ENCODE results near the gene GNAO1.

Gene GNAO1

DNA sequence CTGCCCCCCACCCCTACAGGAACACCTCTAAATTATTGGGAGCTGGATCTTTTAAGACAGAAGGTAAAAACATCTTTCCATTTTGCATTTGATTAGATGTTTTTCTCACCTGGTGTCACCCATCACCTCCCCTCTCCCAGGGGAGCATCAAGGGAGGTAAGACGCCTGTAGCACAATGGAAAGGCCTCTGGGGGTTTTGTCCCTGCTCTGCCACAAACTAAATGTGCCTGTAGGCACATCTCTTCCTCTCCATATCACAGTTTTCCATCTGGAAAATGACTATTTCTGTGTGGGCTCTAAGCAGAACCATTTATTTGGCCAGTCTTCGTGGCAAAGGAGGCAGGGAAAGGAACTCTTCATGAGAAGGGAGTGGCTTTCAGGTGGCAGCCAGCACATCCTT lies 76.6 kb downstream of the GNAO1 start:
- DNase-seq: no peak

DNA sequence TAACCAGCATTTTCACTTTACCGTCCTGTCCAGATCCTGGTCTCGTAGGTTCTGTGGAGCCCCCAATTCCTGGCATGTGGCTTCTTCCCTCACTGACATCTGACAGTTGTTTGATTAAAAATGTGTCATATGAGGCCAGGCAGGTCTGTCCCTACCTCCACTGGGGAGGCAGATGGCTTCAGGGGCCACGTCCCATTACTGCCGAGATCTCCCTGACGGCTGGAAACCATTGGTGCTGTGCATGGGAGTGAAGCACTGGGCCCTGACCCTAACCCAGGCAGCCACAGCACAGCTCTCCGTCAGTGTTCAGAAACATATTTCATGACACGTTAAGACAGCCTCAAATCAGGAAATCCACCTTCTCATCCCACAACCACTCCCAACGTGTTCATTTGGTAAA lies 77.5 kb downstream of the GNAO1 start:
- no peak for DNase-seq

DNA sequence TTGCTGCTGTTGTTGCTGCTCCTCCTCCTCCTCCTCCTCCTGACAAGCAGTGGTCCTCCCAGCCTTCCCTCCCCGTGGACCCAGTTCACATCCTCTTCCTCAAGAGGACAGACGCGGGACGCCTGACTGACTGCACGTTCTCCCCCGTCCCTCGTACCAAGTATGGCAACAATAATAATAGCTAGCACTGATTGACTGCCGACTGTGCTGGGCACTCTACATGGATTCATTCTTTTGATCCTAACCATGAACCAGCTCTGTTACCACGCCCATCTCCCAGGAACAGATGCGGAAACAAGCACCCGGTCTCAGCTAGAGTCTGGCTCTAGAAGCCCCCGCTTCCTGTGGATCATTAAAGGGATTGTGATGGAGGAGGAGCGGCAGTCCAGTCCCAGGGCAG lies 78.0 kb downstream of the GNAO1 start:
- no peak for DNase-seq

DNA sequence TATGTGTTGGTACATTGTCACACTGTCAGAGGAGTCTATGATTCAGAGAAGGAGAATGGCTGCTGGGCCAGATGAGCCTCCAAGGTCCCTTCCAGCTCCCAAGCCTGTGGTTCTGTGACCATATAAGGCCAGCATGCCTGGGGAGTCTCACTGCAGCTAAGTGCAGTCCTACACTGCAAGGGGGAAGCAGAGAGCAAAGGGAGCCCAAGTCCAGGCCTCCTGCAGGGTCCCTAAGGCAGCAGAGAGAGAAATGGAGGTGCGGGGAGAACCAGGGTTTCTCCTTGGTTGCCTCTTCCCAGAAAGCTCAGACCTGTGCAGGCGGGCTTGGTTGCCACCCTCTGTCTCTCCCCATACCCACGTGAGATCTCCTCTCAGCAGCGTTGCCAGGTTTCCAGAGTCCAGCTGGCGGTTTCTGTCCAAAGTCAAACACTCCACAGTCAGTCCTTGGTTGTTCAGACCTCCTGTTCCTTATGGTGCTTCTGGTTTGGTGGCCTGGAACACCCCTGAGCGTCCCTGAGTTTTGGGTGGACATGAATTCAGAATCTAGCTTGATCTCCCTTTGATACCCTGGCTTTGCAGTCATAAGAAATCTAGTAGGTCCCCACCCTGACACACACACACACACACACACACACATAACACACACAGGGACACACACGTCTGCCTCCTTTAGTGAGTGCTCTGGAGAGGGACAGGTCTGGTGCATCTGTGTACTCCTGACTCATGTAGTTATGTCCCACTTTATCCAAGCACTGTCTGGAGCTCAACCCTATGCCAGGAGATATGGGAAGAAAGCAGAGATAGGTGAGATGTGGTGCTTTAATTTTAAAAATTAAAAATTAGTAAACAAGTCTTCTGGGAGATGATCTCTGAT lies 78.8 kb downstream of the GNAO1 start:
- no peak for DNase-seq

DNA sequence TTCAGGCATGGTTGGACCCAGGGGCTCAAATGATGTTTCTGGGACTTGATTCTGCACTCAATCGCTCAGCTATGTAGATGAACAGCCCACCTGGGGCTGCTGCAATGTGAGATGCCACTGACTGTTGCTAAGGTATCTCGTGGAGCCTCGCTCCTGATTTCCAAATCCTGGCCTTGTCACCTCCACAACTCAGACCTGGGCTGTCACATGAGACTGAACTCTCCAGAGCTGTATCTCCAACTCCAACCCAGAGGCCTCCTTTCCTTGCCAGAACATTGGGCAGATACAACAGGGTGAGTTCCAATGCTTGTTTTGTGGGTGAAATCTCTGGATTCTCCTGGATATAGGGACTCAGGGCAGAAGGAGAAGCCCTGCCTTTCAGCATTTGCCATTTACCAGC lies 79.5 kb downstream of the GNAO1 start:
- no peak for DNase-seq

DNA sequence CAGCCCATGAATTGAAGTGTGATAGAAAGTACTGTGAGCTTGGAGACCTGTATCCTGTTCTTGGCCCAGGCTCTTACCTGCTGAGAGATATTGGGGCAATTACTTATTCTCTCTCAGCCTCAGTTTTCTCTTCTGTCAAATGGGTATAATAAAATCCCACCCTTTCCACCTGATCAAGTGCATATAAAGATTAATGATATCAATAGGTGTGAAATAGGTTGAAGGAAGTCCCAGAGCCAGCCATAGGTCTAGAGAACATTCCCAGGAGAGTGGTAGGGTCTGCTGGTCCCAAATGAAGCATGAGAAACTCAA lies 81.2 kb downstream of the GNAO1 start:
- no peak for DNase-seq

DNA sequence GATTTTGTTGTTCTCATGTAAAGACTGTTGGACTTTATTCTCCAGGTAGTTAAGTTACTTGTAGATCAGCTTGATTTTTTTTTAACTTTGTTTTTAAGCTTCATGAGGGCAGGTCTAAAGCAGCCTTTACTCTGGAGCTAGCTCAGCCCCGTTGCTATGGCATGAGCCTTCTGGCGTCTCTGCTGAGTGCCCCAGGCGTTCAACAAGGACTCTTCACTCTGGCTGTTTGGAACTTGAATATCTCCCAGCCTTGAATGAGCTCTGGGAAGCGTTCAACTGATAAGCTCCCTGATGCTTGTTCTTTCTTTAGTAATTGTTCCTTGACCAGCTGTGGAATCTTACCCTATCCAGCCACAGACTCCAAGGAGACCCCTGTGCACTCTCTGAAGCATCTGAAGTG lies 82.3 kb downstream of the GNAO1 start:
- DNase-seq: no peak

DNA sequence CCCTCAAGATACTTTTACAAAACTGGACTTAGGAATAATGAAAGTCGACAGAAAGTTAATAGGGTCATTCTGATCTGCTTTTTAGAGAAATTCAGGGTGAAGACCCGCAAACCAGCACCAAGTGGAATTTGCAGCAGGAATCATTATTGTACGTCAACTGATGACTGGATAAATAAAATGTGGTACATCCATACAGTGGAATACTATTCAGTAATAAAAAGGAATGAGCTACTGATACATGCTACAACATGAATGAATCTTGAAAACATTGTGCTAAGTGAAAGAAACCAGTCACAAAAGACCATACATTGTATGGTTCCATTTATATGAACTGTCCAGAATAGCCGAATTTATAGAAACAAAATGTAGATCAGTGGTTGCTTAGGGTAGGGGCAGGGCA lies 83.1 kb downstream of the GNAO1 start:
- DNase-seq: no peak

DNA sequence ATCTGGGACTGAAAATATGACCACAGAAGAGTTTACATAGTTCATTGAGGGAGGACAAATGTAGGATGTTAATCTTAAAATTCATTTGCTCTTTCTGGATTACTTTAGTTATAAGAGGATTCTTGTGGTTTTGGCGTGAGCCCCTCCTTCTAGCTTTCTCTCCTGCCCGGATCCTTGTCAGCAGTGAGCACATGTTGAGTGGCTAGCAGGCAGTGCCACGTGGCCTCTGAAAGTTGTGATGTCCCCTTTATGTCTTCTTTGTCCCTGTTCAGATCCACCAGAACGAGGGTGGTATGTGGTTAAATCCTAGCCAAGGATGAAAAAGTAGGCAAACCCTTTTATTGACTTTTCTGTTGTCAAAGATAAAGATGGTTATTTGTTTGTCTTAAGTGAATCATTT lies 83.8 kb downstream of the GNAO1 start:
- no peak for DNase-seq

DNA sequence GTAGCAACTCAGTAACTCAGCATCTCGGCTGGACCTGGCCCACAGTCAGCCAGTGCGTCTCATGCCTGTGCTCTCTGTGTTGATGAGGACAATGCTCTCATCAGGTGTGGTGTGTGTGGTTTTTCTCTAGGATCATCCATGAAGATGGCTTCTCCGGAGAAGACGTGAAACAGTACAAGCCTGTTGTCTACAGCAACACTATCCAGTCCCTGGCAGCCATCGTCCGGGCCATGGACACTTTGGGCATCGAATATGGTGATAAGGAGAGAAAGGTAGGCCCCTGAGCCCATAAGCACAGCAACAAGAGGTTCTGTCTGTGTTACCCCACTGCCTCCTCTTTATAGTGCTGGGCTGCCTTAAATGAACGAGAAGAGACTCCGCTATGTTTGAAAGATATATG lies 84.5 kb downstream of the GNAO1 start:
- no peak for DNase-seq

DNA sequence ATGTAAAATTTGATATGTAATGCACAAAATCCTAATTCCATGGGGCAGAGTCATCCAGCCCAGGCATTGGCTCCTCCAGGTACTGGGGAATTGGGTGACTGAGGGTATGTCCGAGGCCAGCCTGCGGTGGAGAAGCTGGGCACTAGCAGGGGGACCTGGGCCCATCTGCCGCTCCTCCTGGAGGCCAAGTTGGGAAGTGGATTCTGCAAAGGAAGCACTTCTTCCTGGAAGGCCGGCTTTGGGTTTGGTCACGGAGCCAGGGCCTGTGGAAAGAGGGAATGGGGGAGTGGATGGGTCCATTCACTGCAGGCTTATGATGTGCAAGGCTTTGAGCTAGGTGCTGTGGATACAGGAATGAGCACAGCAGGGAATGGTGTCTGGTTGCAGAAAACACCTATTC lies 85.8 kb downstream of the GNAO1 start:
- DNase-seq: no peak

DNA sequence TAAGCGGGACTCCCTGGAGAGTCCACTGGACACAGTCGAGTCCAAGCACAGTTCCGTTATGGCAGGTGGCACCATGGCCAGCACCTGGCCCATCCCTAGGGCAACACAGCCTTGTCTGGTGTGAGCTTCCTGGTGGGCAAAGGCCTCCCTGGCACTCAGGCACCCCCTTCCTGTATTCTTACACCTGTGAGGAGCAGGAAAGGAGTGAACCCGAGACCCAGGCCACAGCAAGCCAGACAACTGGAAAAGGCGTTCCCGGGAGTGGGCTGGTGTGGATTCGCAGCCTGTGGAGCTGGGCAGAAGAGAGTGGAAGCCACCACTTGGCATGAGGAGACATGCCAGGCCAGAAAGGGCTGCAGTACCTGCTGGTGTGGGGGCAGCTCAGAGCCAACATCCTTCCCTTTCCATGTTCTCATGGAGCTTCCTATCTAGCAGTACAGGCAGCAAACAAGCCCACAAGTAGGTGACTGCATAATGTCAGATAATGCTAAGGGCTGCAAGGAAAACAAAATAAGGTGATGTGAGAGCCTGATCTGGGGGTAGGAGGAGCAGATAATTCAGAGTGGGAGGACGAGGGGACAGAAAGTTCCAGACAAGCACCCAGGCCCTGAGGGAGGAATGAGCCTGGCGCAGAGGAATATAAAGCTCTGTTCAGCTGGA lies 87.0 kb downstream of the GNAO1 start:
- no peak for DNase-seq

DNA sequence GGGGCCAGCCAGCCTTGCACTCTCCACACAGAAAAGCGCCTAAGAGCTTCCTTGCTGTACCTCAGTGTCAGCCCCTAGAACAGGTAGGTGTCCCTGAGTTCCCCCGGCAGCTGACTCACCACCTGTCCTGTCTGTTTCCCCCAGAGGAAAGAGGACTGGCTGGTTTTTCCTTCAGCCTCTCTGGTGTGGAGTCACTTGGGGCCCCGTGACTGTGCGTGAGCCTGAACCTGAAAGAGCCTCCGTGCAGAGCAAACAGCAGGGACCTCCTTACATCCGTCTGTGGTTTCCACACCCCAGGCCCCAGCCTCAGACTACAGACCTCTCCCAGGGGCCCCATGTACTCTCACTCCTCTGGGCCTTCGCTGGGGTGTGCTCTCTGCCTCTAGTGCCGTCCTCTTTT lies 87.8 kb downstream of the GNAO1 start:
- DNase-seq: peak; percentile 17

DNA sequence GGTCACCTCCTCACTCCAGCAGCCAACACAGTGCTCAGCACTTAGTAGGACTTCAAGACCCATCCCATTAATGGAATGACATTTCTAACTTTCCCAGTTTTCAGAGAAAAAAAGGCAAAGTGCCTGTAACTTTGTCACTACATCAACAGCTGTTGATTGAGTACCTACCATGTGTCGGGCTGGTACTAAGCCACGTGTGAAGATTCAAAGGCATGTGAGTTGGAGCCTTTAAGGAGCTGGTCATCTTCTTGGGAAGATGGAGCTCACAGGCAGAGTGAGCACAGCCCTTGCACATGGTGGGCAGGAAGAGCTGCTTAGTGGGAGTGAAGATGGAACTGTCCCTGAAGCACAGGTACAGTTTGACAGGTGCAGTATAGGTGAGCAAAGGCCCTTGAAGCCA lies 88.6 kb downstream of the GNAO1 start:
- no peak for DNase-seq

DNA sequence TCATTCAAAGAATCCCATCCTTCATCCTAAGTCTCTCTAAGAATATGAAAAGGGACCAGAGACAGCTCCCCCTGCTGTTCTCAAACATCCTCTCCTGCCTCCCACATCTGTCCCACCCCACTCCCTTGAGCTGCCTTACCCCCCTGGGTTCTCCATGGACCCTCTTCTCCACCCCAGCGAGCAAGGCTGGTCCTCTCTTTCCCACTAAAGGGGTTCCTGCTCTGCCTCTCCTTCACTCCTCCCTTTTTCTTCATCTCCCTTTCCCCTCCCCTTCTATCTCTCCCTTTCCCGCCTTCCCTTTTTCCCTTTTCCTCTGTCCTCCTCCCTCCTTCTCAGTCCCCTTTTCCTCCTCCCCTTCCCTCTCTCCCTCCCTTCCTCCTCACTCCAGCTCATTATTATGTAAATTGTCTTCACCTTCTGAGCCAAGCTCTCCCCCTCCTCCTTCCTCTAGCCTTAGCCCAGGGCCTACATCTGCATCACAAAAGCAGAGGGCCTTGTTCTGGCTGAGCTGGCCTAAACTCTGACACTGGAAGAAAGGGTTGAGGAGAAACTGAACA lies 90.0 kb downstream of the GNAO1 start:
- no peak for DNase-seq

DNA sequence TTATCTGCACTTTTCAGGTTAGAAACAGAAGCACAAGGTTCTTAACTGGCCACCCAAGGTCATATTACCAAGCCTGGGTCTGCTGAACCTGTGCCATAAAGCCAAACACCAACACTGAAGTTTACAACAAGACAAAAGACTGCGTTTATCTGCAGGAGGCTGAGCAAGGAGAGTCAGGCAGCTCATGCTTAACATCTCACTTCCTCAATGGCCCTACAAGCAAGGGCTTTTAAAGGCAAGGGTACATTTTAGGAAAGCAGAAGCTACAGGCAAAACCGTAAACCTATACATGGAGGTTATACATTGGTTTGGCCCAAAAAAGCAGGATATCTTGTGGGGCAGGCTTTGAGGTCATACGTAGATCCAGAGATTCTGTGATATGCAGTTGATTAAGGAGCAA lies 91.2 kb downstream of the GNAO1 start:
- DNase-seq: no peak

DNA sequence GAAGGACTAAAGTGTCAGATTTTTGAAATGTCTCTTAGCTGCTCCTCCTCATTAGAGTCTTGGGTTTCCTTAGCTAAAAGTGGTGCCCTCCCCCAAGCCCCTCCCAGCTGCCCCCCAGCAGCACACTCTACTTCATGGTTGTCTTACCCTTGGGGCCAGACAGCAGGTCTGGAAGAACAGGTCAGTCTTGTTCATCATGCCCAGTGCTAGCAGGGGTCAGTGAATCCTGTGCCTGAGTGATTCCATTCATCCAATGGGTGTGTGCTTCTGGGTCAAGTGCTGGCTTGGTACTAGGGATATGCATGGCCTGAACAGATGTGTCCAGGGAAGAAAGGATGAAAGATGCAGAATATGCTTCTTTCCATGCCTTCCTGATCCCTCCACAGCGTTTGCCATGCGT lies 93.2 kb downstream of the GNAO1 start:
- DNase-seq: no peak

DNA sequence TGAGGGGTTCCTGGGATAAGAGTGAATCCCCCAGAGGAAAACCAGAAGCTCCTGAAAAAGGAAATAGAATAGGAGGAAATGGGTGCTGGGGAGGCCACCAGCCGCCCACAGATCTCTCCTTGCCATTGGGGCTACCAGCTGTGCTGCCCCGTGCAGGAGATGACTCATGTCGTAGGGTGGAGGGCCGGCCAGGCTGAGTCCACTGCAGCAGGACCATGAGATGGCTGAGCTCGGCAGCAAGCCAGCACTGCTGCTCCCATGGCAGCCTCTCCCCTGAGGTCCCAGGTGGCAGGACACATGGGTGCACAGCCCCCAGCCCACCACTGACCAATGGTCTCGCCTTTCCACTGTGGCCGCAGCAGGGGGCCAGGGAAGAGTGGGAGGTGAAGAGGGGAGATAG lies 95.5 kb downstream of the GNAO1 start:
- DNase-seq: no peak

DNA sequence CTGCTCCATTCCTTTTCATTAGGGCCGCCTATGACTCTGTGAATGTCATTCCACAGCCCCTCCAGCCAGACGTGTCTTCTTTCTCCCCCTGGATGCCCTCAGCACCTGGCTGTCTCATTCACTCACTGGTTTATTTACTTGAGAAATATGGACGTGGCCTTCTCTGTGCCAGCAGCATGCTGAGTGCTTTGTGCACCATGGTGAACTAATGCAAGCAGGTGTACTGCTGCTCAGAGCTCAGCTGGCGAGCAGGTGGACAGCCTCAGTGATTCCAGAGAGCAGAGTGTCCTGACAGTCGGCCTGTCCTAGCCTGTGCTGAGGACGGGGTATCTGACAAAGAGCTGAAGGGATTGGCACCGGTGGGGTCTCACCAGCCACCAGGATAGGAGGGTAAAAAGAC lies 96.7 kb downstream of the GNAO1 start:
- no peak for DNase-seq

DNA sequence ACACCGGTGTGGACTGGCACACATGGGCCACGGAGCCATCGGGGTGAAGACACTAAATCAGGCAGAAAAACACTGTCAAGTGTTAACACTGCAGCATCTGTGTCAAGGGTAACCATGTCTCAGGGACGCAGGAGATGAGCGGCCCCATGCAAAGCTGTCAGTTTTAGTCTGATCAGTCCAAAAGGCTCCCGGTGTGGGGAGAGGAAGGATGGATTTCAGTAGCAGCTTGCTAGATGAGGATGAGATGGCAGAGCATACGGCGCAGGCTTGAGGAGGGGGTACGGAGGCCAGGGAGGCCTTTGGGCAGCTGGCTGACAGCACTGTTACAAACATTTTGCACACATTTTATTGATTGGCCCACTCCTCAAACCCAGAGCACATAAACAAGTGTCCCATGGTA lies 98.1 kb downstream of the GNAO1 start:
- DNase-seq: no peak

DNA sequence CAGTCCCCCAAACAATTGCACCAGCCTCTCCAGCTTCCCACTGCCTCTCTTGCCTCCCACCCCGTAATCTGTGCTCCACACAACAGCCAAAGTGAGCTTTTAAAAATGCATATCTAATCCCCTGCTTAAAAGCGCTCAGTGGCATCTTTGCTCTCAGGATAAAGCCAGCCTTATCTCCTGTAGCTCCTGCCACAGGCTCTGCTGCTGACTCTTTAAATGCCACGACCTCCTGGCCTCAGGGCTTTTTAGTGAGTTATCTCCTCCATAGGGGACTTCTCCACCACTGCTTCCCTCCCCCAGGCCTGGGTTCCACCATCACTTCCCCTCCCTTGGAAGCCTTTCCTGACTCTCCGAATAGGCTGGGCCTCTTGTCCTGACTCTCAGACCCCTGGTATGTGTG lies 98.6 kb downstream of the GNAO1 start:
- DNase-seq: no peak

DNA sequence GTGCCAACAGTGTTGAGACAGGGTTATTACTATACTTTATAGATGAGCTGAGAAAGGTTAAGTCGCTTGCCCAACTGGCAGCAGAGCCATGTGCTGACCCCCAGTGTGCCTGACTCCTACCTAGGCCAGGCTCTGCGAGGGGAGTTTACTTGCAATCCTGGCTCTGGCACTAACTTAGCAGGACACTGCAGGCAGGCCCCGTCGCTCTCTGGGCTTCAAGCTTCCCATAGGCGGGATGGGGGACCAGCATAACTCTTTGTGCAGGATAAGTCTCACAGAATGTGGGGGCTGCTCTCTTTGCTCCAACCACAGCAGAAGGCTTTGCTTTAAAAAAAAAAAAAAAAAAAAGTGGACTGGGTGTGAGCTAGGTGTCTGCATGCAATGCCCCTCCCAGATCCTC lies 102.7 kb downstream of the GNAO1 start:
- DNase-seq: no peak

DNA sequence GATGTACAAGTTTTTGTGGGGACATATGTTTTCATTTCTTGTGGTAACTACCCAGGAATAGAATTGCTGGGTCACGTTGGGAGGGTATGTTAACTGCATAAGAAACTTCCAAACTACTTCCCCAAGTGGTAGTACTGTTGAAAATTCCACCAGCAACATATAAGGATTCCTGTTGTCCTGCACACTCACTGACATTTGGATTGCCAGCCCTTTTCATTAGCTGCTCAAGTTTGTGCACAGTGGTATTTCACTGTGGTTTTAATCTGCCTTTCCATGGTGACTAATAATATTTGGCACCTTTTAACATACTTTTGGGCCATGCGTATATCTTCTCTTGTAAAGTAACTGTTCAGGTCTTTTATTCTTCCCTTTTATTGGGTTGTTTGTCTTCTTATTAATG lies 103.3 kb downstream of the GNAO1 start:
- DNase-seq: no peak

DNA sequence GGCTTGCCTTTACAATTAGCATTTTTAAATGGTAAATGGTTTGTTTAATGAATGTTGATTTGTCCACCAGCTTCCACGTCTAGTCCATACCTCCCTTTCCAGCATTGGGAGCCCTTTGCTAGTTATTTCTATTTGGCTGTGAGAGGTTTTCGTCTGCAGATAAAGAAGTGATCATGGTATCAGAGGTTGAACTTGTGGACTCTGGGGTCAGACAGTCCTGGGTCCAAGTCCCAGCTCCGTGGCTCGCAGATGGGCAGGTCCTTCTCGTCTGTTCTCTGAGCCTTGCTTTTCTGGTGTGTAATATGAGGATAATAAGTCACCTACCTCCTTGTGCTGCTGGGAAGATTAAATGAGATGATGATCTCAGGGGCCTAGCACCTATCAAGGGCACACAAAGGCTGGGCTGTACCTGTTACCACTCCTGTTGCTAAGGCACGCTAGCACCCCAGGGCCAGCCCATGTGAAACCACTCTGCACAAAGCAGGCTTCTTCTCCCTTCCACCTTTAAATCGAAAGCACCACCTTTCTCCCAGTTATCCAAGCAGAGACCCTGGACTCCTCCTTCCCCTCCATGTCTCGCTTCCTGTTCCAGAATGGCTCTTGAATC lies 103.9 kb downstream of the GNAO1 start:
- DNase-seq: no peak
